IMR-90 (cell line): ENCODE results near the gene PRDM13. TPM values are rescaled to one million over a fixed set of nuclear protein-coding genes. Genes with fewer than 3 reads are reported as not detected.

Experiments used
- ATAC-seq: fragments of 200-7000 bp; cut with Tn5 transposase; 2 replicates; pipeline ENCODE4 v1.9.1; 2020; ENCODE audit warnings: low read depth, mild to moderate bottlenecking, moderate library complexity
- BruUV-seq: library from RNA; stranded (reverse); fragments of 400-500 nt; replicated peaks from 2 replicates; lab custom pipeline; 2021; lab: Mats Ljungman, UMichigan
- CTCF ChIA-PET: fragments of 300-600 bp; formaldehyde crosslinking; extraction: SDS; loops from one replicate; lab custom pipeline; 2021; ENCODE audit warnings: antibody characterized with exemption; lab: Yijun Ruan, JAX
- POLR2A ChIA-PET: fragments of 300-600 bp; sonication (Branson Sonifier 250); formaldehyde crosslinking; loops from one replicate; lab custom pipeline; 2022; ENCODE audit warnings: antibody characterized with exemption; ENCODE audit not compliant: unreplicated experiment; lab: Charles Lee
- DNase-seq: peaks from one replicate; pipeline ENCODE4 v3.0.0; 2013
- H2AFZ ChIP-seq: replicated peaks from 2 replicates; pipeline ENCODE3; 2013; ENCODE audit warnings: low read length, mild to moderate bottlenecking; ENCODE audit not compliant: poor library complexity
- H2AK5ac ChIP-seq: 2 replicates; pipeline ENCODE4 v1.6.1; 2013; ENCODE audit warnings: low read depth, low read length, inconsistent platforms
- H2AK9ac ChIP-seq: replicated peaks from 2 replicates; pipeline ENCODE3; 2013; ENCODE audit warnings: mild to moderate bottlenecking, low read depth, low read length, moderate library complexity; ENCODE audit not compliant: poor library complexity
- H2BK120ac ChIP-seq: 2 replicates; pipeline ENCODE4 v1.6.1; 2013; ENCODE audit warnings: low read depth, low read length, inconsistent platforms
- H2BK15ac ChIP-seq: 3 replicates; pipeline ENCODE4 v1.6.1; 2013; ENCODE audit warnings: low read depth, low read length, inconsistent platforms
- H2BK20ac ChIP-seq: 2 replicates; pipeline ENCODE4 v1.6.1; 2013; ENCODE audit warnings: low read depth, mild to moderate bottlenecking, inconsistent platforms, low read length, moderate library complexity
- H2BK5ac ChIP-seq: 2 replicates; pipeline ENCODE4 v1.6.1; 2013; ENCODE audit warnings: mild to moderate bottlenecking, low read depth, low read length, inconsistent platforms; ENCODE audit not compliant: poor library complexity, severe bottlenecking
- H3K14ac ChIP-seq: replicated peaks from 2 replicates; pipeline ENCODE4 v1.6.1; 2013; ENCODE audit warnings: low read depth, low read length, inconsistent platforms
- H3K18ac ChIP-seq: 2 replicates; pipeline ENCODE4 v1.6.1; 2013; ENCODE audit warnings: low read depth, low read length, control low read depth
- H3K23ac ChIP-seq: 2 replicates; pipeline ENCODE4 v1.6.1; 2013; ENCODE audit warnings: low read depth, low read length, inconsistent platforms
- H3K27ac ChIP-seq: 2 replicates; pipeline ENCODE4 v1.5.1; 2013; ENCODE audit warnings: mild to moderate bottlenecking, control low read depth, low read length; ENCODE audit not compliant: insufficient read depth
- H3K27me3 ChIP-seq: 2 replicates; pipeline ENCODE4 v1.6.1; 2013; ENCODE audit warnings: low read length; ENCODE audit not compliant: control insufficient read depth, insufficient read depth
- H3K36me3 ChIP-seq: 2 replicates; pipeline ENCODE4 v1.6.1; 2013; ENCODE audit warnings: low read length, mixed read lengths; ENCODE audit not compliant: control insufficient read depth, insufficient read depth
- H3K4ac ChIP-seq: 2 replicates; pipeline ENCODE4 v1.6.1; 2013; ENCODE audit warnings: low read depth, low read length, inconsistent platforms
- H3K4me1 ChIP-seq: 2 replicates; pipeline ENCODE4 v1.6.1; 2013; ENCODE audit warnings: low read length, mixed read lengths; ENCODE audit not compliant: control insufficient read depth, insufficient read depth
- H3K4me2 ChIP-seq: 2 replicates; pipeline ENCODE4 v1.6.1; 2013; ENCODE audit warnings: low read depth, mild to moderate bottlenecking, control low read depth, low read length, moderate library complexity
- H3K4me3 ChIP-seq: 2 replicates; pipeline ENCODE4 v1.5.1; 2013; ENCODE audit warnings: low read depth, mild to moderate bottlenecking, control low read depth, low read length, moderate library complexity; ENCODE audit not compliant: insufficient read depth
- H3K56ac ChIP-seq: 2 replicates; pipeline ENCODE4 v1.6.1; 2013; ENCODE audit warnings: low read length, inconsistent platforms; ENCODE audit not compliant: insufficient read depth; ENCODE audit errors: extremely low read depth
- H3K79me1 ChIP-seq, 2 experiments: 2 replicates each; pipeline ENCODE4 v1.6.1; 2013; ENCODE audit warnings: low read length in 2 of 2, inconsistent platforms in 1 of 2, low read depth in 1 of 2
- H3K9ac ChIP-seq: 2 replicates; pipeline ENCODE4 v1.6.1; 2013; ENCODE audit warnings: low read depth, low read length, control low read depth
- H3K9me1 ChIP-seq: 2 replicates; pipeline ENCODE4 v1.6.1; 2013; ENCODE audit warnings: low read length, inconsistent platforms; ENCODE audit not compliant: insufficient read depth
- H3K9me3 ChIP-seq: 2 replicates; pipeline ENCODE4 v1.6.1; 2013; ENCODE audit warnings: low read length; ENCODE audit not compliant: control insufficient read depth, insufficient read depth
- H4K20me1 ChIP-seq: 2 replicates; pipeline ENCODE4 v1.6.1; 2013; ENCODE audit warnings: low read length, inconsistent platforms; ENCODE audit not compliant: insufficient read depth
- H4K5ac ChIP-seq: 2 replicates; pipeline ENCODE4 v1.6.1; 2013; ENCODE audit warnings: mild to moderate bottlenecking, low read depth, low read length, control low read depth
- H4K8ac ChIP-seq, 2 experiments: 2 replicates each; pipeline ENCODE4 v1.6.1; 2013; ENCODE audit warnings: low read depth in 2 of 2, low read length in 2 of 2, control low read depth in 1 of 2, inconsistent platforms in 1 of 2
- H4K91ac ChIP-seq: 2 replicates; pipeline ENCODE4 v1.6.1; 2013; ENCODE audit warnings: low read depth, low read length, inconsistent platforms; ENCODE audit not compliant: insufficient read depth
- CEBPB ChIP-seq: IDR thresholded peaks from 2 replicates; pipeline ENCODE4 v1.6.1; 2012; ENCODE audit warnings: low read depth, low read length, improper control_type of control experiment
- MAFK ChIP-seq: IDR thresholded peaks from 2 replicates; pipeline ENCODE4 v1.6.1; 2012; ENCODE audit warnings: low read depth, low read length, improper control_type of control experiment
- MXI1 ChIP-seq: IDR thresholded peaks from 2 replicates; pipeline ENCODE4 v1.6.1; 2012; ENCODE audit warnings: low read depth, mild to moderate bottlenecking, low read length, moderate library complexity, borderline replicate concordance
- NFE2L2 ChIP-seq: fragments of 150-350 bp; IDR thresholded peaks from 2 replicates; pipeline ENCODE4 v1.6.1; 2016; ENCODE audit warnings: low read depth, mild to moderate bottlenecking, low read length
- WGBS, 2 experiments: methylation state at CpG; one replicate each; pipeline versions ENCODE4 v1.1.5 to v1.1.7; 2013; ENCODE audit warnings: missing lambda C conversion rate in 2 of 2; ENCODE audit not compliant: insufficient read length in 1 of 2; ENCODE audit errors: extremely low coverage in 2 of 2; 5-methylcytosine and 5-hydroxymethylcytosine counted together
- dilution Hi-C: fragments of 300-500 bp; cut with HindIII; formaldehyde crosslinking; loops from one replicate; pipeline ENCODE4 v1.14.3; 2018; ENCODE audit warnings: low sequenced_read_pairs; ENCODE audit not compliant: unreplicated experiment
- in situ Hi-C: fragments of 300-500 bp; cut with MboI; formaldehyde crosslinking; loops from 3 replicates; pipeline ENCODE4 v1.14.3; 2019; ENCODE audit warnings: low sequenced_read_pairs, inconsistent platforms, mixed read lengths
- intact Hi-C: fragments of 100-400 bp; cut with micrococcal nuclease; formaldehyde crosslinking; loops from 2 replicates; pipeline ENCODE4 v1.10.0; 2022
- polyA plus RNA-seq, 3 experiments: library from polyadenylated mRNA; depleted of rRNA; stranded (reverse); fragments of >200 nt; gene quantifications; 2 replicates each; pipeline ENCODE4 v1.2.3, GENCODE V29; 2012; ENCODE audit warnings: low replicate concordance in 1 of 3
- total RNA-seq: library from RNA; depleted of rRNA; stranded (reverse); fragments of >200 nt; gene quantifications from 2 replicates; pipeline ENCODE4 v1.2.3, GENCODE V29; 2012

The PRDM13 gene
- total and polyA plus RNA-seq, 2 of the 4 experiments (the other 2 are of a cell fraction), result not detected

DNA sequence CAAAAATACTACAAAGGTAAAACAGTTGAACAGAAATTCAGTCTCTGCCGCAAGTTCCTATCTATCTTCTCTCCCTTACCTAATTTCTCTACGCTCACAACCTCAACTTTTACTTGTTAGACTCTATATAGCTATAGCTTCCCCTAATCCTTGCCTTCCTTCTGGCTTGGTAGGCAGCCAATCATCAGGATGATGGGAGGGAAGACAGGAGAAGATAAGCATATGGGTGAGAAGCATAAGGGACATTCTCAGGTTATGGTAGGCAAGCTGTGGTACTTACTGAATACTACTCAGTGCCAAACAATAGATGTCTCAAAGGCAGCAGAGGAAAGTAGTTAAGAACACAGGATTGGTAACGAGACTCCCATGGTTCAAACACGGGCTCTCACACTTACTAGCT, 46.0 kb upstream of the PRDM13 start:
- no peak overlapping the region for H3K56ac ChIP-seq
- POLR2A ChIA-PET, result no interaction called here

More for the DNA sequence above, 46.0 kb upstream of the PRDM13 start:
- no peak overlapping the region for H3K27ac ChIP-seq
- 100% methylated on average over 2 of the region's 4 CpGs; no CpG with 5 or more reads in 1 of the 2 experiments for WGBS, 2 experiments
- no peak overlapping the region for H2BK15ac ChIP-seq
- H3K14ac ChIP-seq, result no peak overlapping the region
- no peak overlapping the region for H4K91ac ChIP-seq
- peaks cover 6 to 13% of the 10 kb centered on the region in 2 experiments; a peak in 3 of 4 replicates for H3K79me1 ChIP-seq
- H3K4me3 ChIP-seq, result no peak overlapping the region
- no peaks in the 10 kb centered on the region for H3K9me3 ChIP-seq
- no peak overlapping the region for H4K5ac ChIP-seq
- peaks cover 4% of the 10 kb centered on the region; the same call in 1 of the 2 replicates for H4K20me1 ChIP-seq
- CTCF ChIA-PET, result no interaction called here
- no peak overlapping the region for H3K4me2 ChIP-seq
- no peak overlapping the region for H2AK5ac ChIP-seq
- no peaks in the 10 kb centered on the region for H3K9me1 ChIP-seq
- no peak overlapping the region for H4K8ac ChIP-seq
- no peak overlapping the region for H3K23ac ChIP-seq
- H3K18ac ChIP-seq, result no peak overlapping the region
- no peak overlapping the region for H2BK5ac ChIP-seq
- no peak overlapping the region for H2AFZ ChIP-seq
- H3K36me3 ChIP-seq, result peaks cover 11% of the 10 kb centered on the region
- no peak overlapping the region for H3K9ac ChIP-seq
- intact Hi-C loops, result no loop called here
- no peak overlapping the region for H2AK9ac ChIP-seq
- ATAC-seq (no peak), DNase-seq (no peak)
- no peaks in the 10 kb centered on the region for H3K27me3 ChIP-seq
- no peak overlapping the region for H2BK20ac ChIP-seq
- in situ Hi-C loops, result no loop called here
- no TSS peak for BruUV-seq
- TF ChIP-seq CEBPB, result no peak
- no peak for TF ChIP-seq MAFK
- no peak for TF ChIP-seq NFE2L2
- no peak for TF ChIP-seq MXI1
- no peak overlapping the region for H3K4ac ChIP-seq
- dilution Hi-C loops, result no loop called here
- no peaks in the 10 kb centered on the region for H3K4me1 ChIP-seq
- H2BK120ac ChIP-seq, result no peak overlapping the region
